Measurements from ENCODE around the gene BRINP3.

BRINP3 gene

DNA sequence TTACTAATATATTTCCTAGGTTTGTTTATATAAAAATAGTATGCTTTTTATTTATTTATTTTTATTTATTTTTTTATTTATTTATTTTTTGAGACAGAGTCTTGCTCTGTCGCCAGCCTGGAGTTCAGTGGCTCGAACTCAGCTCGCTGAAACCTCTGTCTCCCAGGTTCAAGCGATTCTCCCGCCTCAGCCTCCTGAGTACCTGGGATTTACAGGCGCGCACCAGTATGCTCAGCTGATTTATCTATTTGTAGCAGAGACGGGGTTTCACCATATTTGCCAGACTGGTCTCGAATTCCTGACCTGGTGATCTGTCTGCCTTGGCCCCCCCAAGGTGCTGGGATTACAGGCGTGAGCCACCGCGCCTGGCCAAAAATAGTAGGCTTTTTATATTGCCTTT is 33.2 kb downstream of the BRINP3 start:
- DNase-seq, result no peak

DNA sequence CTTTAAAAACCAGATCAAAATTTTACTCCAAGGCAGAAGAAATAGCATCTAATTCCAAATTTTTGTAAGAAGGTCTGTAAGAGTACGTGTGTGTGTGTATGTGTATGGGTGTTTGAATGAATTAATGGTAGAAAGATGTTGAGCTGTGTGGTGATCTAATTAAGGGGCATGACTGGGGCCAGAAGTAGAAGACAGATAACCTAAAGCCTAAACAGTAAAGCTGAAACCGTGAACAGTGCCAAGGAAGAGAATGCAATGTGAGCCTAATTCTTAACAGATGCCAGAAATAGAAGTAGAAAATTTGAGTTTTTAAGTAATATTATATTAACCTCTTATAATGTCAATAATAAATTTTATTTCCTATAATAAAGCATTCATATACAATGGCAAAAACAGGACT is 38.2 kb downstream of the BRINP3 start:
- DNase-seq, result no peak

DNA sequence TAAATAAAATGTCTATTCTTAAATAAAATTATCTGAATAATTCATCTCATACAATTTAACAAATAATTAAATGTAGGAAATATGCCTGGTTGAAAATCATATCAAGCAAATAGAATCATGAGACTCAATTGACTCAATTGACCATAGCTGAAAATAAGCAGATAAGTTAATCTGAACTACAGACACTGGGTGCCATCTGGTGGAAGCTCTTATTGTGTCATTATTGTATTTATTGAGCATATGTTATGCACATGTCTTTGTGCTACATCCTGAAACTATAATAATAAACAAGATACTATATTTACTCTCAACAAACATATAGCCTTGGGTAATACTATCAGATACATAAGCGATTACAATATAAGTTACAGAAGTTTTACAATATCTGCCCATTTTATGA is 41.0 kb downstream of the BRINP3 start:
- DNase-seq, result no peak

DNA sequence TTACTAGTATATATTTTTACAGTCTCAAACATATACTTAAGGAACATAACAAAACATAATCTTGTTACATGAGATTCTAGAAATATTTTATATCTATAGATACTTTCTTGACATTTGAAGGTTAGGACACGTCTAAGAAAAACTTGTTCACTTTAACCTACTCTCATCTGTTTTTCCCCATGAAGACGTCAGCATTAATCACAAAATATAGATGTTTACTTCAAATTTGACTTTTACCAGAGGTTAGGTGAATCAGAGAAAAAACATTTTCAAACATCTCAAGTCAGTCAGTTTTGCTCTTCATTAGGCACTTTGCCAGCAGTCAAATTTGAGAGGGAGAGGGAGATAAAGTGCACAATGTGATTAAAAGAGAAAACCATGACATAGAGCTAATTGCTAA is 47.7 kb downstream of the BRINP3 start:
- no peak for DNase-seq

DNA sequence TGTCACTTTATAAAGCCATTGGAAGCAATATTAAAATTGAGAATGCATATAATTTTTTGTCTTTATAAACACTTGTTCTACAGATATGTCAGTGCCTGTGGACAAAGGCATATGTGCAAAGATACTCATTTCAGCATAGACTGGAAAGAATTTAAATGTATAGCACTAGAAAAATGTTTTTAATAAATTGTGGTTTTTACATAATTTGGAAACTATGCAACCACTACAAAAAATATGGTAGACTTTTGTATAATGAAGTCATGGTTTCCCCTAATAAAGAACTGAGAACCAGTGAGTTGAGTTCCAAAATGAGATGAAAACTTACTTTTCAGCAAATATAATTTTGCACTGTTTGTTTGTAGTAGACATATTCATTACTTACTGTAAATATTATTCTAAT is 48.5 kb downstream of the BRINP3 start:
- no peak for DNase-seq

DNA sequence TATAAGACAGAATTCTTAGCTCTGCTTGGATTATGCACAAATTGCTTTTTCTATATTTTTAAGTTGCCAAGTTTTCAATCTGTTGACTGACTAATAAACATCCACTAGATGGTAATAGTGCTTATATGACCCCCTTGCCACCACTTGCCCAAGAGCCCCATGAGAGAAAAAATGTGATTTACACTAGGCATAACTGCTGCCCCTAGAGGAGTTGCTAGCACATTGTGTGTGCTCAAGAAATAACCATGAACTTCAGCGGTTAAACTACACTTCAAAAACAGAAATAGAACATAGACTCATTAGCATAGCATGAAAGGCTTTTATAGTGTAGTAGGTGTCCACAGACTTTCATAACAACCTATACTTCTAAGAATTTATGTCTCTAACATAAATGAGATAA is 61.4 kb downstream of the BRINP3 start:
- DNase-seq, result no peak

DNA sequence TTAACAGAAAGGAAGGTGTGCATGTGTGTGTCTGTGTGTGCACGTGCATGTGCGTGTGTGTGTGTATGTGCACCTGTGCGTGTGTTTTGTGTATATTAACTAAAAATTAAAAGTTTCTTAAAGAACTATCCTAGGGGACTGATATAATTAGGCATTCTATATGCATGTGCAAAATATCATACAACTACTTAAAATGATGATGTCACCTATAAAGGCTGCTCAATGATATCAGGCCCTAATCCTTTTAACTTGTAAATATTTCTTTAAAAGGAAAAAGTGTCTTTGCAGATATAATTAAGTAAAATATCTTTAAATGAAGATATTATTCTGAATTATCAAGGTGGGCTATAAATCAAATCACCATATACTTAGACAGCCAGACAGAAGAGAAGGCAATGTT is 64.5 kb downstream of the BRINP3 start:
- no peak for DNase-seq

DNA sequence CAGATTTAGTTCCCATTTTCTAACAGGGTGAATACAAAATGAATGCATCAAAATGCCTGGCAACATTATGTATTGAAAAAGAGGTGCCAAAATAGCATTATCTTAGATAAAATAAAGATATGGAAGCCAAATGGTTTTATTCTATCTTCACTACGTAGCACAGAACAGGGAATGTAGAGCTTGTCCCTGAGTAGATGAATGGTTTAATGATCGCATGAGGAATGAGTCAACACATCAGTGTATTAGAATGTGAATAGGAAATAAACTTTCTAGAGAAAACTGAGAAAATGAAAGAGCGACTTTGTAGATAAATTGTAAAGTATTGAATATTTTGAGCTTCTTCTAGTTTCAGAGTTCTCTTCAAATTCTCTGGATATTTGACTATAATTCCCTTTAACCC is 74.3 kb downstream of the BRINP3 start:
- DNase-seq, result no peak

DNA sequence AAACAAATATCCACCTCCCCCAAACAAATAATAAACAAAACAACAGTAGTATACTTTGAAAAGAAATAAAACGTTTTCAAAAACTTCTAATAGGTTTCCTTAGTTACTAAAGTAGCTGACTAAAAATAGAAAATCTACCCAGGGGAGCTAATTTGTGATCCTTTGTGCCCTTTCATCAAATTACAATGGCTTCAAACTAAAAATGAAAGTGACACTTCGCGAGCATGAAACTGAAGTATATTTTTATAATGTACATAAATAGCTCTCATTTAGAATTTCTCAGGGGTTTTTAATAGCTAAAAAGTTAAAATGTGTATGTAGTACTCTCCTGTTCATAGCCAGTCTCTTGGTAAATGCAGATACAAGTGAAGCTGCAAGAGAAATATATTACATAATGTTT is 78.4 kb downstream of the BRINP3 start:
- DNase-seq, result no peak

DNA sequence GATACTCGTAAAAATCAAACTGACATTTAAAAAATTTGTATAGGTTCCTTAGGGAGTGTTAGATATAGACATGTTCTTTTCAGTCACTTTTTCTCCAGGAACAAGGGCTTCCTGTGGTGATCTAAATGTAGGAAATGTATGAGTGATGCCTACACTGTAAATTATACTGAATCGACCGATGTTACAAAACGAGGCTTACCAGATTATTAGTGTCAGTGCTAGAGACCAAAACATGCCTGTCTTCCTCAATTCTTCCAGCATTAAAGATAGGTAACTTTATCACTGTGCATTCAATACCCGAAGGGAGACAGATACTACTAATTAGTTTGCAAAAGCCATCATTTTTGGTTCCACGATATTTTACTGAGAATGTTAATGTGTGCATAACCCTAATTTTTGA is 86.1 kb downstream of the BRINP3 start:
- DNase-seq, result no peak

DNA sequence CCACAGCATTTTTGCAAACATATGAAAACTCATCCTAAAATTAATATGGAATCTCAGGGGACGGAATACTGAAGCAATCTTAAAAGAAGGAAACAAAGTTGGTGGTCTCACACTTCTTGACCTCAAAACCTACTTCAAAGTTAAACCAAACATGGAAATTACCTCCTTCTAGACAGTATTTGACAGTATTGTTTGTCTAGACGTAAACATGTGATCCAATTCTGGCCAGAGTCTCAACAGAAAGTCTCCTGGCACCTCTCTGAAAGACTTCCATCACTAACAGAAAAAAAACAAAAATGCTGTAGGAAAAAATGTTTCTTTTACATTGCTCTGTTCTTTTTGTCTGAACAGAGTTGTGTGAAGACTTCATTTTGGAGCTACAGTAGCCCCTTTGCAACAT is 99.7 kb downstream of the BRINP3 start:
- no peak for DNase-seq

DNA sequence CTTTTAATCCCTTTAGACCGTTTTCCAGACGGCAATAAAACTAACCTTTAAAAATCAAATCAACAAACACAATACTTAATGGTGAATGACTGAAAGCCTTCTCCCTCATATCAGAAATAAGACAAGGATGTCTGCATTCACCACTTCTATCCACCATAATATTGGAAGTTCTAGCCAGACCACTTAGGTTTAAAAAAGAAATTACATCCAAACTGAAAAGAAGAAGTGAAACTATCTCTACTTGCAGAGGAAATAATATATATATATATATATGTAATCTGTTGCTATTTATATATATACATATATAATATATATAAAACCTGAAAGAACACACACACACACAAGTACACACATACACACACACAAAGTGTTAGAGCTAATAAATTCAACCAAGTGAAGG is 100.4 kb downstream of the BRINP3 start:
- no peak for DNase-seq

DNA sequence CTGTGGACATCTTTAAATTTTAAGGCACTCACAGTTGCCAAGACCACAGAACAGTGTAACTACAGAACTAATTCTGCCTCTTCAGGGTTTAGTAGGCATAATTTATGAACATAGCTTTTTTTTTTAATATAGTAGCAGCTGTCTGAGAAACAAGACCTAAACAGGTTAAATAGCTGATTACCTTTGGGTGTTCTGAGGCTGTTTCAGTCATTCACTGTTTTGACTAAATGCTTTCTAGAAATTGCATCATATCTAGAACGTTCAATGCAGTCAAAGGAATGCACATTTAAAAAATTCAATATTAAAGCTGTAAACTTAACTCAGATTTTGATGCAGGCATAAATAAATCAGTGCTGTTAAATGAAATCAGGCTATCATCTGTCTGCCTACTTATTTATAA is 101.6 kb downstream of the BRINP3 start:
- DNase-seq, result no peak

DNA sequence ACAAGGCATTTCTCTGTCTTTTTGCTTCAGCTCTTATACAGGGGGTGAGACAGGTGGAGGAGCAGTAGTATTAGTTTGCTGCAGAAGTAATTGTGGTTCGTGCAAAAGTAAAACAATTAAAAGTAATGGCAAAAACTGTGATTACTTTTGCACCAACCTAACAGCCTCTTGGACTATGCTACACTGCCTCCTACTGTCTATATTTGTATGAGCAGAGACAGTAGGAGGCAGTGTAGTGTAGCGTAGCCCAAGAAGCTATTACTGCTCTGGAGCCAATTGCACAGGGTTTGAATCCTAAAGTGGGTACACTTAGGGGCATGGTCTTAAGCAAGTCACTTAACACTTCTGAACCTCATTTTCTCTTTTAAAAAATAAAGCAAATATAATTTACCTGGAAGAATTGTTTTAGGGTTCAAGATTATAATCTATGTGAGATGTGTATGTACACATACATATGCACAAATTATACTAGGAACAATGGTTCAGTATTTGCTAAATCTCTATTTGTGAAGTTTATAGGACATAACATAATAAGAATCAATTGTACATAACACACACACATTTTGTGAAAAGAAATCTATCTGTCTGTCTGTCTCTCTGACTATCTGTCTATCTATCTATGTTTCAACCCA is 103.8 kb downstream of the BRINP3 start:
- no peak for DNase-seq

DNA sequence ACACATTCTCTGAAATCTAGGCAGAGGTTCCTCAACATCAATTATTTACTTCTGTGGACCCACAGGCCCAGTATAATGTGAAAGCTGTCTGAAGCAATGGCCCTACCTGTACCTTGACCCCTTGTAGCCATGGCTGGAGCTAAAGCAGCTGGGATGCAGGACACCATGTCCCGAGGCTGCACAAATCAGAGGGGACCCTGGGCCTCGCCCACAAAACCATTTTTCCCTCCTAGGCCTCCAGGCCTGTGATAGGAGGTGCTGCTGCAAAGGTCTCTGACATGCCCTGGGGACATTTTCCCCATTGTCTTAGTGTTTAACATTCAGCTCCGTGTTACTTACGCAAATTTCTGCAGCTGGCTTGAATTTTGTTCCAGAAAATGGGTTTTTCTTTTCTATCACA is 110.5 kb downstream of the BRINP3 start:
- no peak for DNase-seq

DNA sequence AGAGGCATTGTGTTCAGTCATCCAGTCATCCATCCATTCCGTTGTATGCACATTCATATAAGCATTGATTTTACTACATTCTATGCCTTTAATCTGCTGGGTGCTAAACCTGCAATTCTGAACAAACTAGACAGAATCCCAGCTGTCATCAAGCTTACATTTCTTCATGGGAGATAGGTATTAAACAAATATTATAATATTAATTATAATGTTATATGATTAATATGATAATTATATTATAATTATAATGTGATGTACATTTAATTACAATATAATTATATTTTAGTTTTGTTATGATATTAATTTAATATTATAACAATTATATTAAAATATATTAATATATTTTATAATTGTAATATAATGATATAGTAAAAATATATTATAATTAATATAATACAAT is 112.4 kb downstream of the BRINP3 start:
- no peak for DNase-seq

DNA sequence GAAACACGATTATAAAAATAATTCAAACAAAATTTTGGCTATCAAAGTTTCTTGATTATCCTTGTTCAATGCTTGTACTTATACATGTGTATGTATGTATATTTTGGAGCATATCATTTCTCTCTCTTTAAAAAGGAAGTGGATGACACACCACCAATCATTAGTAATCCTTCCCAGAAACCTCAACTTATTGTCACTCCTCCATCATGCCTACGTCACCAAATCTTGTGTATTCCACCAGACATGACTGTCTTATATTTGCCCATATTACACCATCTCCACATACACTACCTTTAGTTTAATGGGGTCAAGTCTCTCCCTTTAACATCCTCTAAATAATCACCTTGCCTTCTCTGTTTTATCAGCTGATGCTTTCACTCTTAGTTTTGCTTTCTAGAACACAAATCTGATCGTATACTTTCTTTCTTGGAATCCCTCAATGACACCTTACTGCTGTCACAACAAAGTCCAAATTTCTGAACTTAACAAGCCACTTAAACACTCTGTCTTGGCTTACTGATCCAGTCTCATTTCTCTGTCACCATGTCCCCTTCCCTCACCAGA is 124.0 kb downstream of the BRINP3 start:
- DNase-seq, result no peak

DNA sequence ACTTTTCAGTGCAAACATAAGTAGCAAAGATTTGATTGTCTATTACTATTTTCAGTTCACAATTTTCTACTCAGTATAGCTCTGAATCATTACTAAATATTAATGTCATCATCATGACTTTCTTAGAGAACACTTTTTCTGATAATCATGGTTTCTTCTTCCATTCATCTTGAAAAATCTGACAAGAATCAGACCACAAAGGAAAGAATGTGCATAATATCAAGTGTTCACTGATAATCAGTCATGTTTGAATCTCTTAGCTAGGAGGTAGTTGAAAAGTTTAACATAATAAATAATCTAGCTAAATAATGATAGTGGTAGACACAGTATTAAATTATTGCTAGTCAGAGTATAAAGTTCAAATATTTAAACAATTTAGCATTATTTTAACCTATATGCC is 133.2 kb downstream of the BRINP3 start:
- DNase-seq, result no peak

DNA sequence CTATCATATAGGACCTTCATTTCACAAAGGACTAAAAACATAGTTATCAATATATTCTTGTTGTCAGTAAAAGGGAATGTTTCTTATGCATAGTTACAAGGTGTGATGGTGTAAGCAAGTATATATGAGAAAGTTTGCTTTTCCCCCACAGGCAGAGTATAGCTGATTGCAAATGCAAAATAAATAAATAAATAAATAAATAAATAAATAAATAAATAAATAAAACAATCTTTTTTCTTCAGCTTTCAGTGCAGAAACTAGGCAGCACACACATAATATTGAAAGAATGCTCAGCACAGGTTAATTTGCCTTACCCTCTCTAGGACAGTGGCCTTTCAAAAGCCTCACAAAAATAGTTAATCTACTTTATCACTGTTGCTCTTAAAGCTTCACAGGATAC is 138.8 kb downstream of the BRINP3 start:
- DNase-seq, result no peak

DNA sequence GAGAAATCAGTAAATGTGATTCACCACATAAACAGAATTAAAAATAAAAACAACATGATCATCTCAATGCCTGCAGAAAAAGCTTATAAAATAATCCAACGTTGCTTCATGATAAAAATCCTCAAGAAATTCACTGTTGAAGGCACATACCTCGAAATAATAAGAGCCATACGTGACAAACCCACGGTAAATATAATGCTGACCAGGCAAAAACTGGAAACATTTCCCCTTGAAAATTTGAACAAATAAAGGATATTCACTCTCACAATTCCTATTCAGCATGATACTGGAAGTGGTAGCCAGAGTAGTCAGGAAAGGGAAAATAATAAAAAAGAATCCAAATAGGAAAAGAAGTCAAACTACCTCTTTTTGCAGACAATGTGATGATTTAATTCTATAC is 148.8 kb downstream of the BRINP3 start:
- no peak for DNase-seq

DNA sequence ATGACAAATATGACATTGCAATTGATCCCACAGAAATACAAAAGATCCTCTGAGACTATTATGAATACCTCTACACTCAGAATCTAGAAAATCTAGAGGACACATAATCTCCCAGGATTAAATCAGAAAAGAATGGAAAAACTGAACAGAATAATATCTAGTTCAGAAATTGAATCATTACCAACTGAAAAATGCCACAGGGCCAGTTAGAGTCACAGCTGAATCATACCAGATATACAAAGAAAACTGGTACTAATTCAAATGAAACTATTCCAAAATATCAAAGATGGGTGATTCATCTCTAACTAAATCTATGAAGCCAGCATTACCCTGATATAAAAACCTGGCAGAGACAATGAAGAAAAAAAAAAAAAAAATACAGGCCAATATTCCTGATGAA is 149.3 kb downstream of the BRINP3 start:
- DNase-seq, result no peak

DNA sequence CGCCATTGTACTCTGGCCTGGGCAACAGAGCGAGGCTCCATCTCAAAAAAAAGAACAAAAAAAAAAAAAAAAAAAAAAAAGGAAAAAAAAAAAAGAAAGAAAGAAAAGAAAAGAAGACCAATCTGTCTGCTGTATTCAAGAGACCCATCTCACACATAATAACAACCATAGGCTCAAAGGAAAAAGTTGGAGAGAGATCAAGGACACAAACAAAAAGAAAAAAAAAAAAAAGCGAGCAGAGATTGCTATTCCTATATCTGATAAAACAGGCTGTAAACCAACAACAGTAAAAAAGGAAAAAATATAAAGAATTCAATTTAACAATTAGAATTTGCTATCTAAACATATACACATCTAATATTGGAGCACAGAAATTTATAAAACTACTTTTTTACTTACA is 150.4 kb downstream of the BRINP3 start:
- no peak for DNase-seq

DNA sequence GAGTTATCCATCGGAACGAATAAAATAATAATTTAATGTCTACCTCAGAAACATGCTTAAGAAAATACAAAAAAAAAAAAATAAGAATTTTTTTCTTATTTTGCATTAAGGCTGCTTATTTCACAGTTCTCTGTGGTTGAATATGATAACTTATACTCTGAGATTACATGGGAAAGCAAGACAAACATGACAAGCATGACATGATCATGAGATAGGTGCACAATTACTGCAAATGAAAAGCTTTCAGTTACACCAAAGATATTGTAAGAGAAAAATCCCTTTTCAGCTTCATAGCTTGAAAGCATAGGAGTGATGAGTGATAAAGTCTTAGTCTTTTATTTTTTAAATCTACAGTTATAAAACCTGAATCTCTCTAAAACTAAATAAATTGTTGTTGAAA is 154.1 kb downstream of the BRINP3 start:
- no peak for DNase-seq

DNA sequence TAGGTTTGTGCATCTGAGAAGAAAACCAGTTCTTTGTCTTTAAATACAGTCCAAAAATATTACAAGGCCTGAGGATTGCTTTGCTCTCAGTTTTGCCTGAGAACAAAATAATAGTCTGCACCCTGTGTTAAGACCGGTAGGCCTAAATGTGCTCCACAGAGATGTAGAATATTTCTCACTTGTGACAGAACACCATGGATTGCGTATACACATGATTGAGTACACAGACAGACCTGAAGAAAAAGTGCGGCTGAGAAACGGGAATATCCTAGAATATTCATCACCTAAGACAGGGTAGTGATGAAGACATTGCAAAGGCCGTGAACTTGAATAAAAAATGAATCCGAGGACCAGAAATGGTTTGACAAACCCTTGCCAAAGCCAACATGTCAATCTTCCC is 155.4 kb downstream of the BRINP3 start:
- DNase-seq, result no peak

DNA sequence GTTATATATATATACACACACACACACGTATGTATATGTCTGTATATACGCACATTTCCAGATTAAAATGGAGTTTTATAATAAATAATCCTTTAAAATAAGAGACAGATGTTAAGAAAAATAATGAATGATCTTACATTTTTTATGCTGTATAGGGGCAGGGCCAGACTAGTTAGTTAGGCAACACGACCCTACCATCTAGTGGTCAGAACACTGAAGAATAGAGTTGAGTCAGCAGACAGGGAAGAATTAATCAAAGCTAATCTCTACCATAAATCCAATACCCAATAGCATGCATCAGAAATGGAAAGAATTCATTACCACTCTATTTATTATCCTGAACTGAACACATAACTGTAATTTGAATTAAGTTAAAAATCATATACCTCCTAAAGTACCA is 156.7 kb downstream of the BRINP3 start:
- no peak for DNase-seq

DNA sequence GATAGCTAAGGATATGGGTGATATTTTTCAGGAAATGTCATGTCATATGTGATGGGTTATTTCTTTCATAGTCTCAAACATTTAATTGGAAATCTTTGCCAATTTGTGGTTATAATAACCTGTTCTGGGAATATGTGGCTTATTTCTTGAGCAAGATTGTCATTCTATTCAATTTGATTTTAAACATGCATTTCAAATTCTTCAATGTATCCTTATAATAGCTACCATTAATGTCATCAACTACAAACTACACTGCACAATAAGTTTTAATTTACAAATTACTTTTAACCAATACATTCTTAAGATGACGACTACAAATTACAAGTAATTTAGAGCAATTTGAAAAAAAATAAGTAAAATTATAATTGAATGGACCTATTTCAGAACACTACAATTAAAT is 164.9 kb downstream of the BRINP3 start:
- DNase-seq, result no peak

Measured in CD4-positive, alpha-beta T cell treated with Interleukin-4 for 1 hour (primary cell).